HepG2 (cell line): ENCODE measurements around the gene ETFB. TPM values are rescaled to one million over a fixed set of nuclear protein-coding genes. Genes with fewer than 3 reads are reported as not detected.

Experiments
- ASH2L ChIP-seq: fragments of 300-600, 200-600 bp; sonication (generic); IDR thresholded peaks from 2 replicates; pipeline ENCODE4 v1.7.0; 2017; ENCODE audit warnings: low read depth, mild to moderate bottlenecking, moderate library complexity, mixed read lengths, low read length; ENCODE audit not compliant: insufficient read length
- ESRRA ChIP-seq: sonication (generic); formaldehyde crosslinking; IDR thresholded peaks from 2 replicates; pipeline ENCODE4 v1.5.1; 2020; ENCODE audit warnings: mild to moderate bottlenecking, low read depth, missing genetic modification reagents
- FOXP4 ChIP-seq: sonication (generic); formaldehyde crosslinking; IDR thresholded peaks from 2 replicates; pipeline ENCODE4 v1.4.0; 2020; ENCODE audit warnings: missing genetic modification reagents
- HIC2 ChIP-seq: sonication (generic); formaldehyde crosslinking; IDR thresholded peaks from 2 replicates; pipeline ENCODE4 v1.9.0; 2022; ENCODE audit warnings: low read depth, missing genetic modification reagents
- HMG20B ChIP-seq: conservative IDR thresholded peaks from 2 replicates; pipeline ENCODE4 v1.6.1; 2016; ENCODE audit warnings: missing genetic modification reagents, missing compliant biosample characterization
- HNF4G ChIP-seq, 2 experiments: sonication (generic) in 1 of 2; formaldehyde crosslinking in 1 of 2; IDR thresholded peaks; 2 replicates each; pipeline versions ENCODE4 v1.4.0 to v1.6.1; 2011 to 2020; ENCODE audit warnings: borderline replicate concordance in 2 of 2, low read depth in 2 of 2, mild to moderate bottlenecking in 2 of 2, low read length in 1 of 2, missing genetic modification reagents in 1 of 2, moderate library complexity in 1 of 2
- MEIS1 ChIP-seq: sonication (generic); formaldehyde crosslinking; IDR thresholded peaks from 2 replicates; pipeline ENCODE4 v1.9.0; 2021; ENCODE audit warnings: mild to moderate bottlenecking, missing genetic modification reagents, moderate library complexity, borderline replicate concordance
- RAD21 ChIP-seq: fragments of 450-650 bp; formaldehyde crosslinking; IDR thresholded peaks from 2 replicates; pipeline ENCODE4 v1.5.0; 2020; ENCODE audit warnings: mild to moderate bottlenecking
- RBFOX2 ChIP-seq: fragments of 200-400 bp; formaldehyde crosslinking; IDR thresholded peaks from 2 replicates; pipeline ENCODE4 v1.6.1; 2017; ENCODE audit warnings: low read depth, mild to moderate bottlenecking, low read length
- RCOR2 ChIP-seq: IDR thresholded peaks from 2 replicates; pipeline ENCODE4 v1.6.1; 2016; ENCODE audit warnings: missing biosample characterization, missing genetic modification reagents
- SATB2 ChIP-seq: sonication (generic); formaldehyde crosslinking; IDR thresholded peaks from 2 replicates; pipeline ENCODE4 v1.5.0; 2020; ENCODE audit warnings: missing genetic modification reagents
- ZBTB44 ChIP-seq: sonication (generic); formaldehyde crosslinking; IDR thresholded peaks from 2 replicates; pipeline ENCODE4 v1.4.0; 2020; ENCODE audit warnings: missing genetic modification reagents
- ZNF263 ChIP-seq: sonication (generic); formaldehyde crosslinking; IDR thresholded peaks from 2 replicates; pipeline ENCODE4 v1.4.0; 2020; ENCODE audit warnings: missing genetic modification reagents
- ZNF331 ChIP-seq: sonication (generic); formaldehyde crosslinking; IDR thresholded peaks from 2 replicates; pipeline ENCODE4 v1.4.0; 2020; ENCODE audit warnings: missing genetic modification reagents
- ZNF414 ChIP-seq: sonication (generic); formaldehyde crosslinking; IDR thresholded peaks from 2 replicates; pipeline ENCODE4 v1.5.0; 2020; ENCODE audit warnings: missing genetic modification reagents
- ZNF710 ChIP-seq: sonication (generic); formaldehyde crosslinking; IDR thresholded peaks from 2 replicates; pipeline ENCODE4 v1.5.0; 2020; ENCODE audit warnings: mild to moderate bottlenecking, missing genetic modification reagents, borderline replicate concordance
- ZSCAN25 ChIP-seq: sonication (generic); formaldehyde crosslinking; IDR thresholded peaks from 2 replicates; pipeline ENCODE4 v1.8.0; 2022; ENCODE audit warnings: mild to moderate bottlenecking, missing genetic modification reagents
- polyA plus RNA-seq, 8 experiments: library from polyadenylated mRNA; depleted of rRNA in 3 of 8; stranded (reverse) in 7 of 8; unstranded in 1 of 8; fragments of >200 nt; fragmentation: Illumina TruSeq in 4 of 8; extraction: Trizol in 4 of 8; gene quantifications; 2 replicates each; pipeline versions ENCODE4 v1.2.1 to v1.2.3, GENCODE V29; 2011 to 2016; ENCODE audit warnings: low read depth in 4 of 8, missing spikeins in 1 of 8, mixed read lengths in 1 of 8; ENCODE audit not compliant: insufficient read depth in 1 of 8
- total RNA-seq, 5 experiments: library from RNA; depleted of rRNA; stranded (reverse); fragments of >200 nt; fragmentation: Illumina TruSeq; extraction: Trizol; gene quantifications; 2 replicates each; pipeline ENCODE4 v1.2.3, GENCODE V29; 2016; ENCODE audit warnings: low read depth in 1 of 5

The ETFB gene
- total and polyA plus RNA-seq, 2 of the 13 experiments (the other 11 are each of a cell fraction or from before 2014, with no cell fraction given) = 678 to 1,314 TPM

GRCh38 chr19:51356159-51356801, 9.9 kb downstream of the ETFB start (continued):
- TF ChIP-seq RBFOX2 (0 out of 2 replicates have a peak, but pooled peaks have one; percentile 26), ZNF331 (CRISPR knock-in tag) (peak; percentile 56), ASH2L (peak; percentile 33), ZNF414 (CRISPR knock-in tag) (0 out of 2 replicates have a peak, but pooled peaks have one; percentile 32), MEIS1 (CRISPR knock-in tag) (peak; percentile 82; the same call in 1 of the 2 replicates), ESRRA (CRISPR knock-in tag) (peak; percentile 79), RAD21 (no peak), SATB2 (CRISPR knock-in tag) (no peak), FOXP4 (CRISPR knock-in tag) (peak; percentile 83), ZNF263 (CRISPR knock-in tag) (no peak), HMG20B (CRISPR knock-in tag) (peak; percentile 42; the same call in 1 of the 2 replicates), HNF4G (IDR thresholded peaks at IDR 0.05; ENCODE audit: borderline replicate concordance, low read depth, low read length) (peak; percentile 88), HNF4G (CRISPR knock-in tag; IDR thresholded peaks at IDR 0.05; ENCODE audit: borderline replicate concordance, low read depth) (peak; percentile 81; the same call in 1 of the 2 replicates), ZBTB44 (CRISPR knock-in tag) (no peak), ZNF710 (CRISPR knock-in tag) (peak; percentile 78), ZSCAN25 (CRISPR knock-in tag) (no peak), HIC2 (CRISPR knock-in tag) (0 out of 2 replicates have a peak, but pooled peaks have one; percentile 13), RCOR2 (CRISPR knock-in tag) (peak; percentile 91)
